ENCODE results near the gene CLEC16A.

Gene CLEC16A

DNA sequence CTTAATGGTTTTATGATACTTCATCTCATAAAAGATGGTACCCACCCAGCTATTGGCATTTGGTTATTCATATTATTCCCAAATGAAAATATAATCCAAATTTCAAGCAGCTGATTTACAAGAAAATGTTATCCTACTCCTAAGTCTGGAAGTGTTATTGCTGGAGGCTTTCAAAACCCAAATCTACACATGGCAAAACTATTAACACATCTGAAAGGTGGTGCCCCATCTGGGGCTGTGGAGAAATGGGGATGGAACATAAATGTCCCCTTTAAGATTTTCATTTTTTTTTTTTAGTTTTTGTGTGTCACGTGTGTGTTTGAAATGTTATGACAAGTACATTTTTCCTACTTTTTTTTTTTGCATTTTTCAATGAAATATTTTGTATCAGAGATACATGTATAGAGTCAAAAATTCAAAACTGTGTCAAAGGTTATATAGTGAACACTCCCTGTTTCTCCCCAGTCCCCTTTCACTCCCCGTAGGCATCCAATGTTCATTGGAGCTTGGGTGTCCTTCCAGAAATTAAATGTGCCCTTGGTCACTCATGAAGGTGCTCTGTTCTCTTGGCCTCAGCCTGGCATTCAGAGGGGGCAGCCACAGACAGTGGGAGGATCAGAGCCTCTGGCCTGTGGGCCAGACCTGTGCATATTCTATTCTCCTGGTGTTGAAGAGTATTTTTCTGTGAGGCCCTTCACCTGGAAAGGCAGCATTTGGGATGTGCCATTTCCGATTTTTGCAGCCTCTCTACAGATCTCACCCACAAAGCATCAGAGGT, 79.1 kb downstream of the CLEC16A start:
- no peak for DNase-seq

DNA sequence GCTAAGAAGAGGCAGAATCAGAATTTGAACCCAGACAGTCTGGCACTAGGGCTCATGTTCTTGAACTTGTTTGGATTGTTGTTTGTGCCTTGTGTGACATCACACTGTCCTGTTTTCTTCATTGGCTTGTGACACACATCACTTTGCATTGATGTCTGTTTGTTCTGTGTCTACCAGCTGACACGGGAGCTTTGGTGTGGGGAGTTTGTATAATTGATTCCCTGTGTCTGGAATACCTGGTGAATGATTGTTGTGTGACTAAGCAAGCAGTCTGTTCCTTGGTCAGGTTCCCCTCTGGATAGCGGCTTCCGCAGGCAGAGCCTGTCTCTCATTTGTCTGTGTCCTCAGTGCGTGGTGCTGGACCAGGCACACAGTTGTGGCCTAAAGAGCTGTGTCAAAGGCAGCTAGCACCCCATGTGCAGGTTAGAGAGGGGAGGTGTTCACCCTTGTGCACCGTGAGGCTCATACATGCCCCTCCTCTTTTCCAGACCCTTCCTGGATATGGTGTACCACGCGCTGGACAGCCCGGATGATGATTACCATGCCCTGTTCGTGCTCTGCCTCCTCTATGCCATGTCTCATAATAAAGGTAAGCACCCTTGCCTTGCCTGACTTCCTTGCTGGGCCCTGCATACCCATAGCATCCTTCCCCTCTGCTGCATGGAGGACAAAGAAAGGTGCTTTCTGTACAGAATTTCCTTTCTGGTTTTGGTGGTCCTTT, 80.1 kb downstream of the CLEC16A start:
- DNase-seq, result no peak

DNA sequence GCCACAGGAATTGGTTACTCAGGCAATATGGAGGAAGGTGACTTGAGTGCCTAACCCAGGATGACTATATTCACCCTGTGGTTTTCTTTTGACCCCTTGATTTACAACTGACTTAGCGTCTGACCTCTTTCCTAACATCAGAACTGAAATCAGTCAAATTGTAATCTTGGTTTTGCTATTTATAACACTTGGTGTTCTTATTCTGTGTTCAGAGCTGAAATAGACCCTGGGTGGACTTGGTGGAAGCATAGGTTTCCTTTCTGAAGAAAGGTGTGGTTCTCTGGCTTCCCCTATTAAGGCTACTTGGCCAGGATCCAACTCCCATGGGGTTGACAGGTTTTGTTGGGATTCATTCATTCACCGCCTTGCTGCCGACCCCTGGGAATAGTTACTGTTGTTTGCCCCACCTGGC, 80.8 kb downstream of the CLEC16A start:
- DNase-seq, result no peak

GRCh38 chr16:11029948-11030347, 85.6 kb downstream of the CLEC16A start:
- no peak for DNase-seq

- DNase-seq, result no peak
Measured at GRCh38 chr16:11030990-11031510, 86.7 kb downstream of the CLEC16A start.

DNA sequence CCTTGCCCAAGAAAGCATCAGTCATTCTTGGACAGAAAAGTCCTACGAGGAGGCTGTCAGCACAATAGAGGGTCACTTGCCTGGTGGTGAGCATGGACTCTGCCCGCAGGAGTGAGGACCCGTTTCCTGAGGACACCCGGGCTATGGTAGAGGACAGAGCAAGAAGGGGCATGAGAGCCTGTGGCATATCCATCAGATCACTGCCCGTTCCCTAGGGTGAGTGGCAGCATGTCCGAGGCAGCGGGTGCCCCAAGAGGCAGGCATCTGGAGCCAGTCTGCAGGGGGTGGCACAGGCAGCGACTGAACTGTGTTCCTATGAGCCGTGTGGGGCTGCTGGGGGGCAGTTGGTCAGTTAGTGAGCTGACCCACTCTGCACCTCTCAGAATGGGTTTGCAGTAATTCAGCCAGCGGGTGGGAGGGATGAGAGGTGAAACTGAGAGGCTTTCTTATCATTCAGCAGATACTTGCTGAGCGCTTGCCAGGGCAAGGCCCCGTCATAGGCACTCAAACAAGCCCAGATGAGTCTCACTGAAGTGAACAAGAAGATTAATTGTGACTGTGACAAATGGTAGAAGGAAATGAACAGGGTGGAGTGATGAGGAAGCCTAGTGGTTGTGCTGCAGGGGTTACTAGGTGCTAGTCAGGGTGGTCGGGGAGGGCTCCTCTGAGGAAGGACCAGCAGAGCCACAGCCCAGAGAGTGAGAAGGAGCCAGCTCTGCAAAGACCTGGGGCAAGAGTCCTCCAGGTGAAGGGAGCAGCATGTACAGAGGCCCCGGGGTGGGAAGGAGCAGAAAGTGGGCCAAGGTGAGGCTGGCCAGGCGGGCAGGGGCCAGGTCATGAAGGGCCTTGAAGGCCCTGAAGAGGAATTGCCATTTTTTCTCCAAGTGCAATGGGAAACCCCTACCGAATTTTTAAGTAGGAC, 87.9 kb downstream of the CLEC16A start:
- DNase-seq, result no peak

DNA sequence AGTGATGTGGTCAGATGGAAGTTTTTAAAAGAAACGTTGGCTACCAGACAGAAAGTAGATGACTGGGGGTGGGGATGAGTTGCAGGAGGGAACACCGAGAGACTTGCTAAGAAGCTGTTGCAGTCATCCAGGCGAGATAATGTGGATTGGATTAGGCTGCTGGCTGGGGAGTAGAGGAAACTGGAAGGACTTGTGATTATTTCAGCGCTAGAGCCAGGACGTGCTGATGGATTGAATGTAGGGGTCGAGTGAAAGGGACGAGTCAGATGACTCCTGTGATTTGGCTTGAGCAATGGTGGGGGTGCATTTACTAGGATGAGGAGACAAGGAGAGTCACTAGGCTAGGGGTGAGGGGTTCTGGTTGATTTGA, 88.5 kb downstream of the CLEC16A start:
- no peak for DNase-seq

DNA sequence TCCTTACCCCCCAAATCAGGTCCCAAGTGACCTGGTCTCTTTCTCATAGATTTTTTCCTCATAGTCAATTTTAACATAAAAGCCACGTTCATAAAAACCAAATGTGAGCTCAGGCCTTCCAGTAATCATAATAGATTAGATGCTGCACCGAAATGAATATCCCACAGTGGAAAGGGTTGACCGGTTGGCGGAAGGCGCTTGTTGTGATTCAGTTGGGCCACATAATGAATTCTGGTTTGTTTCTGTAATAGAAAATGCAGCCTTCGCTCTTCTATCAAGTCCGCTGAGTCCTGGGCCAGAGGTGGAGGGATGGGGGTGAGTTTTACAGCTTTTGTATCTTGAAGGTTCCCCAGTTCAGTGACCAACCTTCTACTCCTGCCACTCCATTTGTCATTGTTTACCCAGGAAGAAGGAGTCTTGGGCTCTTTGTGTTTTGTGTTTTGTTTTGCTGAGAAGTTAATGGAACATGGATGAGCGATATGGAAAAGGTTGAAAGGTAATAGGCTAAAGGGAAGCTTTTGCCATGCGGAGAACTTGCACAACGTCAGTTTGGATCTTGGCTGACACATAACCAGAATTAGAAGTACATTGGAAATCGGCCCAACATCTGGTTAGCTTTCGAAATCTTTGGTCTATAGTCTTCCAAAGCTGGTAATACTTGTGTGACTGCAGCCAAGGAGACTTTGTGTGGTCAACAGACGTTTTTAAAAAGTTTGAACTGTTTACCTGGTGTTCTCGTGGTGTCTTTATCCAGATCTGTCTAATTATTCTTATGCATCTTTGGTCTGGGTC, 89.5 kb downstream of the CLEC16A start:
- DNase-seq, result no peak

DNA sequence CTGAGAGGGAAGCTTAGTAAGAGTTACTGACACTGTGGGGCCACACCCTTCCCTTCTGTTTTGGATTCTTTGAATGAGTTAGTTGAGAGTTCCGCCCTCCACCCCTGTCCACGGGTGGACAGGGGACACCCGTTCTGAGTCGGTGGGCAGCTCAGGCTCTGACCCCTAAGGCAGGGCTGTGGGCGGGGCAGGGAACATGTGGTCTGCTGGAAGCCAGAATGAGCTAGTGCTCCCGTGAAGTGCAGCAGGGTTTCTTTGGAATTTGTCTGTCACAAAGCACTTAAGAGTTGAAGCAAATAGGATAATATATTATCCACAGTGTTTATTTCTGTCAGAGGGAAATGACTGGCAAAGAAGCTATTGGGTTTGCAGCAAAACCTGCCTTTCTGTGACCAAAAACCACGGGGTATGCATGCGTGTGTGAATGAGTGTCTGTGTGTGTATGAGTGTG, 90.1 kb downstream of the CLEC16A start:
- DNase-seq, result no peak

GRCh38 chr16:11035096-11035495, 90.7 kb downstream of the CLEC16A start:
- no peak for DNase-seq

DNA sequence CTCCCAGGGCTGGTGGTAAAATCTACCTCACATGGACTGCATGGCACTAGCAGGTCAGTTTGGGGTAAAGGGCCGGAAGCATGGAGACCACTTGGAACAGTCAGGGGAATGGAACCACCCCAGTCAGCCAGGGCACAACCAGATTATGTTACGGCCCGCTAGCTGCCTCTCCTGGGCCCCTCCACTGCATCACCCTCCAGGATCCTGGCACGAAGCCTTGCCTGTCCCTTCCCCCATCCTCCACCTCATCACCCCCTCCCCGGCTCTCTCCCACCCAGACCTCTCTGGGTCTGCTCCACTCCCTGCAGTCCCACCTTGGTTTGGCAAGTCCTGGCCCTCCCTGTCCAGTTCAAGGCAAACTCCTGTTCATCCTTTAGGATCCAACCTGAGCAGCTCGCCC, 91.7 kb downstream of the CLEC16A start:
- no peak for DNase-seq

DNA sequence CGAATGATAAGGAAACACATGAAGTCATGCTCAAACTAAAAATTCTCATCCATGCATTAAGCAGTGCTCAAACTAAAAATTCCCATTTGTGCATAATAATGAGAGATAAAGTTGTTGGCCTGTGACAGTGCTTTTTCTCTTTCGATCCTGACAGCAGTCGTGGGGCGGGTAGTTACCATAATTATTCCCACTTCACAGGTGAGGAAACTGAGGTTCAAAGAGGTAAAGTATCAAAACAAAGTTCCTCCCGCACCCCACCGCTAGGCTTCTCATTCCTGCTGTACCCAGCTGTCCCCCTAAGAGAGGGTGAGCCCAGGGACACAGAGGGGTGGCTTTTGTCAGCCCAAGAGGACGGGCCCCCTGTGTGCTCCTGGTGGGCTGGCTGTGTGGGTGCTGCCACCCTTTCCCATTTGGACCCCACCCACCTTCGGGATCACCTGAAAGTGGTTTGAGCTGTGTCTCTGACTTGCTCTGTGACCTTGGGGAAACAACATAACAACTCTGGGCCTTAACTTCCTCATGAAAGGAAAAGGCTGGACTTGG, 92.6 kb downstream of the CLEC16A start:
- DNase-seq, result no peak

- DNase-seq, result no peak
Measured at GRCh38 chr16:11038305-11038704, 93.9 kb downstream of the CLEC16A start.

DNA sequence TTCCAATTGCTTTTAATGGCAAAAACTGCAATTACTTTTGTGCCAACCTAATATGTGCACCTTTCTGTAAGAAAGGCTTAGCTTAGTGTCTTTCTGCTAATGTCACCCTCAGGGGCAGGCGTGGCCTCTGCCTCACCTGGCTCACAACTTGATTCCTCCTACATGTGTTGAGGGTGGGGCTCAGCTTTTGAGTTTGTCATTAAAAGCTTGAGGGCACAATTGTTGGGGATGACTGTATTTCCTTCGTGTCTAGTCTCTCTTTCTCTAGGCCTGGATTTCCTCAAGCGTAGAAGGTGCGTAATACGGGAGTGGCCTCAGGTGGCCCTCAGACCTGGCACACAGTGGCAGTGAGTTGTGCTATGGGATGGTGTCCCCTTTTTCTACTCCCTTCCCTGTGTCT, 94.4 kb downstream of the CLEC16A start:
- no peak for DNase-seq

DNA sequence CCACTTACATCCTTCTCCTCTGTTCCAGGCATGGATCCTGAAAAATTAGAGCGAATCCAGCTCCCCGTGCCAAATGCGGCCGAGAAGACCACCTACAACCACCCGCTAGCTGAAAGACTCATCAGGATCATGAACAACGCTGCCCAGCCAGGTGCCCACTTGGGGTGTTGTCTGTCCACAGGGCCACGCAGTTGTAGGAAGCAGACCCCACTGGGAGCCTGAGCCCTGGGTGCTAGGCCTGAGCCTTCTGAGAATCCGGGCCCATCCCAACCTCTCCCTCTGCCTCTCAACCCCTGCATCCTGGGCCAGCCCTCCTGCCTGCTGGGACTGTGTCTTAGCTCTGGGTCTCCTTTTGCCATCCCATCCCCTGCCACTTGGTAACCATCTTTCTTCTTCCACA, 95.4 kb downstream of the CLEC16A start:
- no peak for DNase-seq

GRCh38 chr16:11042191-11042590, 97.8 kb downstream of the CLEC16A start:
- DNase-seq, result no peak

- no peak for DNase-seq
Measured at GRCh38 chr16:11045441-11045840, 101.1 kb downstream of the CLEC16A start.

- no peak for DNase-seq
Measured at GRCh38 chr16:11045846-11046245, 101.5 kb downstream of the CLEC16A start.

DNA sequence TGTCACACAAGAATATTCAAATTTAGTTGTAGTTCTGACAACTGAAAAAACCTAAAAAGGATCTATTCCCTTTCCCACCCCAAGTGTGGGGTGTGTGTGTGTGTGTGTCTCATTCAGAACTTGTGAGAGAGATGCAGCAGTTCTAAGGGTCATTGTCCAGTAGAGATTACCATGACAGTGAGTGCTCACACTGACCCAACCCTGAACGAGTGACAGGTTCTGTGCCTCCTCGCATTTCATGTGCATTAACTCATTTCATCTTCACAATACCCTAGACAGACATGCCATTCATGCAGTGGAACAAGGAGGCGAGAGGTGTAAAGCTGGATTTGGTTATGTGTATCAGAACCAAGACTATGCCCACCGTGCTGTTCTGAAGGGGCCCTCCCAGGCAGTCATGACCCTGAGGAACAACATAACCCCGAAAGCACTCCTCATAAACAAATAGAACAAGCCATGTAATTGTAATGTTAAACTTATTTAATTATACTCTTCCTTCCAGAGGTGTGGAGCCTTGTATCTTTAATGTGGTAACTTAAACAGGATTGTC, 102.1 kb downstream of the CLEC16A start:
- no peak for DNase-seq

DNA sequence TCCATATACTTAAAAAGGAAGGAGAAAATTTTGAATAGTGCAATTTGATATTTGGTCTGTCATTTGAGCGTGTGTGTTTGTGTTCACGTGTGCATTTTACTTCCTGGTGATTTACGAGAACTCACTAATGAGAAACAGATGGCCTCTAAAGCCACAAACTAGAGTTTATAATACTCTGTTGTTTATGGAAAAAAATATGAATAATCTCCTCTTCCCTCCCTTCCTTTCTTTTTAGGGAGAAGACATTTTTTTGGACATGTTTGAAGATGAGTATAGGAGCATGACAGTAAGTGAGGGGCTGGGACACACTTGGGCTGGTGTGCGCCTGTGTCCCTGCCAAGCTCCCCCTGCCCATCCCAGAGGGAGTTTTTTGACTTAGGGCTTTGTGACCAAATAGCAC, 102.7 kb downstream of the CLEC16A start:
- no peak for DNase-seq

- DNase-seq, result no peak
Measured at GRCh38 chr16:11047939-11048800, 103.8 kb downstream of the CLEC16A start.

Data from NCI-H1436 (cell line).